ENCODE data around the gene FLOT2. TPM values are rescaled to one million over a fixed set of nuclear protein-coding genes. Genes with fewer than 3 reads are reported as not detected.
A peak's percentile ranks its signal among the peaks of the same experiment; 100 is the strongest.

Gene FLOT2
- total RNA-seq, 2 donors from 2014 or later, result 138 to 141 TPM

DNA sequence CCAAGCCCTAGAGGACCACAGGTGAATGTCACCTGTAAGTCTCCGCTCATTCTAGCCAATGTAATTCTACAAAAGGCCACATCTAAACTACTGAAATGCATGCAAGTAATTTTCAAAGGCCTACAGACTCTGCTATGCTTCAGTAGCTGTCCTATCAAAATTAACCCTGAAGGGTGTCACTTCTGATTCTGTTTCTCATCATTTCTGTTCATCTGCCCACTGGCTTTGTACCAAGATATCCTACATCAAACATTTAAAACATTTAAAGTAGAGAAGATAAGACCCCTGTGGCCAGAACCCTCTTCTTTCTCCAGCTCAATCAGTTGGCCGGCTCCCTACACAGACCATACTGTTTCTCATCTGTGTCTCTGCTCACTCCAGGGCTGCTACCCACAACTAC lies 32.3 kb upstream of the FLOT2 start:
- Mint-ChIP-seq H3K9me3 (peaks cover 3 to 13% of the 10 kb centered on the region in 2 donors), H3K4me3 (no peak overlapping the region), H3K27me3 (ENCODE audit: low read depth) (no peaks in the 10 kb centered on the region), H3K36me3 (ENCODE audit: insufficient read depth in 2 of 2) (peaks cover 31 to 51% of the 10 kb centered on the region in 2 donors), H3K4me1 (ENCODE audit: low read depth) (peaks cover 69% of the 10 kb centered on the region), H3K27ac (peak overlapping the region; percentile 1)
- ATAC-seq (replicated peaks in 1 of 2) (no peak), DNase-seq (no peak)

DNA sequence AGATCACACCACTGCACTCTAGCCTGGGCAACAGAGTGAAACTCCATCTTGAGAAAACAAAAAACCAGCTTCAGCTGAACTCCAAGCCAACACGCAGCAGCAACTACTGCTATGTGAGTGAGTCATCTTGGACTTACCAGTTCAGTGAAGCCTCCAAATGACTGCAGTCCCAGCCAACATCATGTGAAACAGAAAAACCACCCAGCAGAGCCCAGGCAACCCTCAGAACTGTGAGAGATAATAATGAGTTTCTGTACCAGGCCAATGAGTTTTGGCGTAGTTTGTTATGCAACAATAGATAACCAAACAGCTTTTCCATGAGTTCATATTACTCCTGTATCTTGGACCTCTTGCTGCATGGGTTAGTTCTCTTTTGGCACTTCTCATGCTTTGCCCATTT lies 30.5 kb upstream of the FLOT2 start:
- H3K4me3 Mint-ChIP-seq, result no peak overlapping the region

DNA sequence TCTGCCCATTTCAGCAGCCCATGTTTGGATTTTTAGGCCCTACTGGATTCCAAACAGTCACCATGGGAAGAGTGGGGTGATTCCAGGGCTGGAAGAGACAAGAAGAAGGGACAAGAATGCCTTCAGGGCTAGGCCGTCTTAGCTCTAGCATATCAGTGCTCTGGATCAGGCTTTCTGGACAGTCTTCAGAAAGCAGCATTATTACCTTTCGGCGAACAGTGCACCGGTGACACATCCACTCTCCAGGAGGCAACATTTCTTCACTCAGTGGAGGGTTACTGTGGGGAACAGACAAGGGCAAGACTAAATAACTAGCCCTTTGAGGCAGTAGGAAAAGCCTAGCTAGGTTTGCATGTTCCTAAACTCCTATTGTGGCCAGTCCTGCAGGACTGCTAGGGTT lies 29.3 kb upstream of the FLOT2 start:
- peaks cover 71% of the 10 kb centered on the region for H3K4me1 Mint-ChIP-seq (ENCODE audit: low read depth)
- H3K27me3 Mint-ChIP-seq (ENCODE audit: low read depth), result no peaks in the 10 kb centered on the region
- no peak overlapping the region for H3K4me3 Mint-ChIP-seq
- peaks cover 3 to 13% of the 10 kb centered on the region in 2 donors for H3K9me3 Mint-ChIP-seq
- peak overlapping the region; percentile 67 for H3K27ac Mint-ChIP-seq
- ATAC-seq (replicated peaks in 1 of 2), result no peak
- peaks cover 39 to 64% of the 10 kb centered on the region in 2 donors for H3K36me3 Mint-ChIP-seq (ENCODE audit: insufficient read depth in 2 of 2)
- DNase-seq, result no peak

More for the DNA sequence above, 30.5 kb upstream of the FLOT2 start:
- Mint-ChIP-seq H3K27me3 (ENCODE audit: low read depth) (no peaks in the 10 kb centered on the region), H3K4me1 (ENCODE audit: low read depth) (peaks cover 71% of the 10 kb centered on the region), H3K27ac (no peak overlapping the region), H3K36me3 (ENCODE audit: insufficient read depth in 2 of 2) (peaks cover 39 to 62% of the 10 kb centered on the region in 2 donors), H3K9me3 (peaks cover 3 to 13% of the 10 kb centered on the region in 2 donors)
- DNase-seq, result peak; percentile 39 to 68
- peak; percentile 77 to 85 for ATAC-seq (replicated peaks in 1 of 2)

DNA sequence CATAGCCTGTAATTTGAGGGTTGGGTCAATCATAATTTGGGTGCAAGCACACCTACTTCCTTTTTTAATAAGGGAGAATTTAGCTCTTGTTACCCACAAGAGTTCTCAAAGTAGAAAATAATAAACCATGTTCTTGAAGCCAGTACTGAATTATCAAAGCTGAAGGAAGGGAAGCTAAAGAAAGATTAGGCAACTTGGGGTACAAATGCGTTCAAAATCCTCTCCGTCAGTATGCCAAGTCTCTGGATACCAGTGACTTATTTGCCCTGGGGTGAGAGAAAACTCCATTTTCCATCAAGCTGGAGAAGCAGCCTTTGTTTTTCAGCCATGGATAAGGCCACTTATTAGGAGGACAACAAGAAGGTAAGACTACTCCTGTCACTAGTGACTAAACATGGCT lies 28.8 kb upstream of the FLOT2 start:
- H3K9me3 Mint-ChIP-seq, result peaks cover 3 to 13% of the 10 kb centered on the region in 2 donors
- peaks cover 68% of the 10 kb centered on the region for H3K4me1 Mint-ChIP-seq (ENCODE audit: low read depth)
- peaks cover 40 to 69% of the 10 kb centered on the region in 2 donors for H3K36me3 Mint-ChIP-seq (ENCODE audit: insufficient read depth in 2 of 2)
- H3K4me3 Mint-ChIP-seq, result peak overlapping the region; percentile 58
- ATAC-seq (replicated peaks in 1 of 2) (no peak), DNase-seq (no peak)
- H3K27me3 Mint-ChIP-seq (ENCODE audit: low read depth), result no peaks in the 10 kb centered on the region
- peak overlapping the region; percentile 67 for H3K27ac Mint-ChIP-seq

DNA sequence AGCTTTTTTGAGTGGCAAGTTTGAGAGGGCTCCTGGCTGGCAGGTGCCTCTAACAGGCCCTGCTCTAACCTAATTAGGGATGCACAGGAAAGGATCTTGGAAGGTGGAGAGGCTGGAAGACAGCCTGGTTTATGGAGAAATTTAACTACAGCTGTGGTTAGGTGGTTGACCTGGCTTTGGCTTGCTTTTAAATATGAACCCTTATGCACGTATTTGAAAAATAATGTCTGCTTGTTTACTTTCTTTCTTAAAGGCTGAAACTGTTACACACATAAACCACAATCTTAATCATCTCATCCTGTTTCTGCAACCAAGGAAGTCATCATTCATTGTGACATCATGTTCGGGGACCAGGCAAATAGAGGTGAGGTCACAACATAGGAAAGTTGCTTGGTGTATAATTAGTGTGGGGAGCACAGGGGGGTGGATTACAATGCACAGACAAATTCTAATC lies 28.4 kb upstream of the FLOT2 start:
- peak; percentile 42 to 55 for DNase-seq
- H3K4me1 Mint-ChIP-seq (ENCODE audit: low read depth), result peaks cover 64% of the 10 kb centered on the region
- peaks cover 41 to 69% of the 10 kb centered on the region in 2 donors for H3K36me3 Mint-ChIP-seq (ENCODE audit: insufficient read depth in 2 of 2)
- peak overlapping the region; percentile 58 for H3K4me3 Mint-ChIP-seq
- H3K9me3 Mint-ChIP-seq, result peaks cover 3 to 13% of the 10 kb centered on the region in 2 donors
- peak overlapping the region; percentile 67 for H3K27ac Mint-ChIP-seq
- ATAC-seq (replicated peaks in 1 of 2), result peak; percentile 86 to 92
- H3K27me3 Mint-ChIP-seq (ENCODE audit: low read depth), result no peaks in the 10 kb centered on the region

DNA sequence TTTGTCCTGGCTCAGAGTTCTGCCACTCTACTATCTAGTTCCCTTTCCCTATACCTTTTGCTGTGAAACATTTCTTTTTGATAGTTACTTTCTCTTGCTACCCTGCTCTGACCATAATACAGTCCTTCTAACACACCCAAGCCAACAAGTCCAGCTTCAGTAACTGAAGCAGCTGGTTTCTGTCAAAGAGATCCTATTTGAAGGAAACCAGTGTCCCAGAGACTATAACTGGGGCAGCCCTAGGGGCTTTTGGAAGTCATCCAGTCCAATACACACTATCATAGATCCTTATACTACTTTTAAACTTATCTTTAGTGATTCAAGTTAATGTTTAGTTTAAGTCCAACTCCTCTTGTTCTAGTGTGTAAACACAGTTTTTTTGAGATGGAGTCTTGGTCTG lies 22.7 kb upstream of the FLOT2 start:
- peaks cover 31% of the 10 kb centered on the region for H3K4me1 Mint-ChIP-seq (ENCODE audit: low read depth)
- no peak overlapping the region for H3K27ac Mint-ChIP-seq
- DNase-seq (no peak), ATAC-seq (replicated peaks in 1 of 2) (no peak)
- H3K36me3 Mint-ChIP-seq (ENCODE audit: insufficient read depth in 2 of 2), result peaks cover 23 to 57% of the 10 kb centered on the region in 2 donors
- H3K4me3 Mint-ChIP-seq, result no peak overlapping the region
- H3K9me3 Mint-ChIP-seq, result peaks cover 2% of the 10 kb centered on the region in 2 donors
- no peaks in the 10 kb centered on the region for H3K27me3 Mint-ChIP-seq (ENCODE audit: low read depth)

DNA sequence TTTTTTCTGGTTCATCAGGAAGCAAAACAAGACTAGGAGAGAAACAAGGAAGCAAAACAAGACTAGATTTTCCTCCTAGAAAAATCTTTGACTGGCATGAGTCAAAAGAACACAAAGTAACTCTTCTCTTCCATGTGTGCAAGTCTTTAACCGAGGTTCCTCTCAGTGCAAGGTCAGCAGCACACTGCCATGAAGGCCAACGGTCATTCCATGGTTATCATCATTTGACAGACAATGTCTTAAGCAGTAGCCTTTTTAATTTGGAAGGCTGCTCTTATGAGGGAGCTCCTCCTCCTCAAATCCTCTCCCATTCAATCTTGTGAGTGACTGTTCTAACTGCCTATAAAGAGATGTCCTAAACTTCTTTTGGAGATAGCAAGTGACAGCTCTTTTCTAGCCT lies 20.8 kb upstream of the FLOT2 start:
- Mint-ChIP-seq H3K27me3 (ENCODE audit: low read depth) (no peaks in the 10 kb centered on the region), H3K36me3 (ENCODE audit: insufficient read depth in 2 of 2) (peaks cover 23 to 55% of the 10 kb centered on the region in 2 donors), H3K27ac (peak overlapping the region; percentile 48), H3K4me1 (ENCODE audit: low read depth) (peaks cover 24% of the 10 kb centered on the region), H3K9me3 (peaks cover 8 to 9% of the 10 kb centered on the region in 2 donors), H3K4me3 (no peak overlapping the region)
- ATAC-seq (replicated peaks in 1 of 2) (no peak), DNase-seq (no peak)

DNA sequence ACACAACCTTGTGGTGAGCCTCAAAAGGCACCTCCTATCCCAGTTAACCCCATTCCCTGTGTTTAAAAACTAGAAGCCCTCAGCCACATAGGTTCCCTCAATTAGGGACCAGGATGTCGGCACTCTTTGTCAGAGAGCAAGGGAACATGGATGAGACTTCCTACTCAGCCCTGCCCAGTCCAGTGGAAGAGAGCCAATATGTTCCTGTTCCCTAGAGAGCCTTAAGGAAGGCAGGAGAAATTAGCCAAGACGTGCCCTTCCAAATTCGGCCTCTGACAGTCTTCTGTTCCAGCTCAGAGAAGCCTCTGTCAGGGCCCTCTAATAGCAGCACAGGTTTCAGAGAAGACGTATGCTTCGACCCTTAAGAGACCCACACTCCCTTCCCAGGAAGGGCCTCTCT lies 19.9 kb upstream of the FLOT2 start:
- no peak overlapping the region for H3K4me3 Mint-ChIP-seq
- peaks cover 24% of the 10 kb centered on the region for H3K4me1 Mint-ChIP-seq (ENCODE audit: low read depth)
- H3K27ac Mint-ChIP-seq, result no peak overlapping the region
- H3K27me3 Mint-ChIP-seq (ENCODE audit: low read depth), result no peaks in the 10 kb centered on the region
- H3K9me3 Mint-ChIP-seq, result peaks cover 8 to 9% of the 10 kb centered on the region in 2 donors
- ATAC-seq (replicated peaks in 1 of 2) (no peak), DNase-seq (no peak)
- peaks cover 24 to 56% of the 10 kb centered on the region in 2 donors for H3K36me3 Mint-ChIP-seq (ENCODE audit: insufficient read depth in 2 of 2)

DNA sequence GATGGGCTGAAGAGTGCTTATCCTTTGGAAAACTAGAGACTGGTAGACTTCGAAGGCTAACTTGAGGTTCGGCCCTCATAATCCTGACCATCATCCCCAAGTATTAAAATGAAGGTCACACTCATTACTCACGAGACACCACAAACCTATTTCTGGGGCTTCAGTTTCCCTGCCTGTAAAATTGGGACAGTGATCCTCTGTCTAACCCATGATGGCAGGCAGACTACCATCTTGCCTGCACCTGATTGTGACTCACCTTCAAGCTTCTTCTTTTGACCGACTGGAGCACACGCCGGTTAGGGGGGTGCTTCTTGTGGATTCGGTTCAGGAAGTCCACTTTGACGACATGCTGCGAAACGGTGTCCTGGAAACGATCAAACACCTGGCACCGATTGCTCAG lies 19.5 kb upstream of the FLOT2 start:
- no peak overlapping the region for H3K27ac Mint-ChIP-seq
- peaks cover 24% of the 10 kb centered on the region for H3K4me1 Mint-ChIP-seq (ENCODE audit: low read depth)
- ATAC-seq (replicated peaks in 1 of 2), result no peak
- H3K27me3 Mint-ChIP-seq (ENCODE audit: low read depth), result no peaks in the 10 kb centered on the region
- H3K9me3 Mint-ChIP-seq, result peaks cover 8 to 9% of the 10 kb centered on the region in 2 donors
- H3K4me3 Mint-ChIP-seq, result no peak overlapping the region
- DNase-seq, result no peak
- peaks cover 27 to 55% of the 10 kb centered on the region in 2 donors for H3K36me3 Mint-ChIP-seq (ENCODE audit: insufficient read depth in 2 of 2)

DNA sequence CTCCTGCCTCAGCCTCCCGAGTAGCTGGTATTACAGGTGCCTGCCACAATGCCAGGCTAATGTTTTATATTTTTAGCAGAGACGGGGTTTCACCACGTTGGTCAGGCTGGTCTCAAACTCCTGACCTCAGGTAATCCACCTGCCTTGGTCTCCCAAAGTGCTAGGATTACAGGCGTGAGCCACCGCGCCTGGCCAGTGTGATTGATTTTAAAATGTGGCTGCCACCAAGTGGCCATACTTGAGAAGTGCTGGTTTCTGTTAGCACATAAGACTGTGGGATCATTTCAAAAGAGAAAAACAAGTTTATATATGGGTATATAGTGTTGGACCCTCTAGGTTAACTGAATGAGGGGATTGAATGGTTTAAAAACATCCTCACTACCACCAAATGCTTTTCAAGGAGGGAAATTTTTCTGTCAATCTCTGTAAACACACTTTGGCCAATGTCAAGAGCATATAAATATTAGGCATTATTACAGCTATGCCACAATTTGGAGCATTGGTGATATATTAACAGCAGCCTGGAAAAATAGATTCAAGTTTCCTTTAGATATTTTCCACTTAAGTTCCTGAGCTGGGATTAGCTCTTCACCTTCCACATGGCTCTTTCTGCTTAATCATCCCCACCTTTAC lies 18.9 kb upstream of the FLOT2 start:
- H3K27ac Mint-ChIP-seq, result peak overlapping the region; percentile 72

DNA sequence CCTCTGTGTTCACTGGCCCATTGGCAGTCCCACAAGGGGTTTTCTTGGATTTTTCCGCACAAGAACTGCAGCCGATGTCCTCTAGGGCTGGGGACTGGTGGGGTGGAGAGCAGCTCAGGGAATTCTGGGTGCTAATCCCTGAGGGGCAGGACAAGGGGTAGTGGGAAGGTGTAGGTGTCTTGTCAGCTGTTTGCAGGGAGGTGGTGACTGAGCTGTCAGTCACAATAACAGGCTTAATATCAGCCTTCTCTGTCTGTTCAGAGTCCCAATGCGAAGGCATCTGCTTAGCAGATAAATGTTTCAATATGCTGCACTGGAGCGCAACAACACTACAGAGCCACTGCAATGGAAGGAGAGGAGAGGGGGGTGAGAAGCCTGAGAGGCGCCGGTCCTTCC lies 15.4 kb upstream of the FLOT2 start:
- Mint-ChIP-seq H3K36me3 (ENCODE audit: insufficient read depth in 2 of 2) (peaks cover 26 to 49% of the 10 kb centered on the region in 2 donors), H3K4me3 (no peak overlapping the region), H3K4me1 (ENCODE audit: low read depth) (peaks cover 24% of the 10 kb centered on the region), H3K27ac (no peak overlapping the region), H3K27me3 (ENCODE audit: low read depth) (no peaks in the 10 kb centered on the region), H3K9me3 (peaks cover 8 to 9% of the 10 kb centered on the region in 2 donors)
- ATAC-seq (replicated peaks in 1 of 2) (no peak), DNase-seq (no peak)

More for the DNA sequence above, 18.9 kb upstream of the FLOT2 start:
- Mint-ChIP-seq H3K36me3 (ENCODE audit: insufficient read depth in 2 of 2) (peaks cover 28 to 51% of the 10 kb centered on the region in 2 donors), H3K27me3 (ENCODE audit: low read depth) (no peaks in the 10 kb centered on the region), H3K9me3 (peaks cover 8 to 9% of the 10 kb centered on the region in 2 donors), H3K4me3 (no peak overlapping the region), H3K4me1 (ENCODE audit: low read depth) (peaks cover 24% of the 10 kb centered on the region)
- DNase-seq, result no peak
- peak in 1 of 2 donors; percentile 31 for ATAC-seq (replicated peaks in 1 of 2)

DNA sequence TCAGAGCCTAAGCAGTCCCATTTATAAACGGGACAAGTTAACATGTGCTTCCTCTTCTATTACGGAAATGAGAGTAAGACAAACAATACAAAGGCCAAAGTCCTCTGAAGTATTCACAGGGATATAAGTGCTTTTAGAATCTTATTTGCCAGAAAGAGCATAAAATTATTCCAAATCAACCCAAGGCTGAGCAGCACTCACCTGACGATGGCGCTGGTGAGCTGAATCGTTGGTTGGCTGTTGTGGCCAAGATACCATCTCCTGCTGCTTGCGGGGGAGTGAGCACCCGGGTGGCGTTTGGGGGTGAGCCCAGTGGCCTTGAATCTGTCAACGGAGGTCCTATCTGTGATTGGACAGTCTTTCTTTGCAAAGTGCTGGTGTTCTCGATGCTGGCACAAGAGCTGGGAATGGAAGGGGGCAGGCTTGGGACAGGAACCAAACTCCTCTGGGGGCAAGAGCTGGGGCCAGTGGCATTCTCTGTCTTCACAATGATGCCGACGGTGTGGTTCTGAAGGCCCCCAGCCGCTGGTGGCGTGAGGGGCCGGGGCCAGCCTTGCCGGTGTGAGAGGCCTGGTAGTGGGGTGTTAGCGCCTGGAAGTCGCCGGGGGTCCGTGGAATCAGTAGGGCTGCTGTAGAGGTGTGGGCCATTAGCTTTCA lies 14.9 kb upstream of the FLOT2 start:
- Mint-ChIP-seq H3K36me3 (ENCODE audit: insufficient read depth in 2 of 2) (peaks cover 27 to 49% of the 10 kb centered on the region in 2 donors), H3K27me3 (ENCODE audit: low read depth) (no peaks in the 10 kb centered on the region), H3K4me3 (no peak overlapping the region), H3K27ac (no peak overlapping the region), H3K4me1 (ENCODE audit: low read depth) (peaks cover 24% of the 10 kb centered on the region), H3K9me3 (peaks cover 8 to 9% of the 10 kb centered on the region in 2 donors)
- ATAC-seq (replicated peaks in 1 of 2), result no peak
- no peak for DNase-seq

DNA sequence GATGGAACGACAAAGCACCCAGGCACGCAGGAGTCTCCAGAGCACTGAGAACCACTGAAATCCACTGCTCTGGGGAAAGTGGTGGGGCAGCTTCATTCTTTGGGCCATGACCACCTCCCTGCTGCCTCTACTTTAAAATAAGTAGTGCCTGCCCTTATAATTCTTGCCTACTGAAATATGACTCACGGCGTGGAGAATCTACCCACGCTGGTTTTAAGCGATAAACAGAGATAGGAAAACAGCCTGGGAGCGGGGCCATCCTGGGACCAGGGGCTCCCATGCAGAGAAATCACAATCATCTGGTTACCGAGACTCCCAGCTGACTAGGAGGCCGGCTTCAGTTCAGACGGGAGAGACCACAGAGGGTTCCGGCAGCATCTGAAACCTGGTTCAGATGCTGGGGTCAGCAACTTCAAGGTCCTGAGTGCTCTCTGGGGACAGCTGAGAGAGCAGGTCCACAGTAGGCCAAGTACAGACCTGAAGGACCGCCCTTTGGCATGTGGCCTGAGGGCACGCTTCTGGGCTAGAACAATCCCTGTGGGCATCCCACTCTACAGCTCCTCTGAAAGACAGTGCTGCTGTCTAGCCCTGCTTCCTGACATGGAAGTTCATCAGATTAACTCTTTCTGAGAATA lies 14.0 kb upstream of the FLOT2 start:
- Mint-ChIP-seq H3K27me3 (ENCODE audit: low read depth) (no peaks in the 10 kb centered on the region), H3K36me3 (ENCODE audit: insufficient read depth in 2 of 2) (peaks cover 24 to 44% of the 10 kb centered on the region in 2 donors), H3K4me1 (ENCODE audit: low read depth) (peaks cover 22% of the 10 kb centered on the region), H3K4me3 (no peak overlapping the region), H3K9me3 (peaks cover 8 to 9% of the 10 kb centered on the region in 2 donors), H3K27ac (no peak overlapping the region)
- no peak for ATAC-seq (replicated peaks in 1 of 2)
- no peak for DNase-seq

Data from activated T-cell treated with anti-CD3 and anti-CD28 coated beads, Interleukin-2, amount 50 U/mL, for 72 hours (primary cell).